Pancreas (tissue), 10 donors: ENCODE results near the gene FGFBP3. TPM values are rescaled to one million over a fixed set of nuclear protein-coding genes. Genes with fewer than 3 reads are reported as not detected.

Experiments used
- ATAC-seq, 4 donors: fragments of 200-7000 bp; cut with Tn5 transposase; one replicate each; pipeline versions ENCODE4 v1.8.0 to v1.9.1; 2020; ENCODE audit warnings: mild to moderate bottlenecking in 4 of 4, moderate library complexity in 4 of 4
- DNase-seq, 6 donors: peaks; one replicate each; pipeline ENCODE4 v3.0.0-alpha.2; 2020
- FAIRE-seq: peaks from 2 replicates; lab custom pipeline; 2012; peaks lifted over from hg19 to GRCh38; lab: Jason Lieb, UNC
- H3K27ac ChIP-seq, 4 donors: fragments of 200-600 bp; sonication (generic); 1 replicate in 3 of 4; 2 replicates in 1 of 4; pipeline versions ENCODE4 v1.5.0 to v1.8.0; 2020
- H3K27me3 ChIP-seq, 4 donors: fragments of 200-600 bp; one replicate each; pipeline ENCODE4 v1.8.0; 2021
- H3K36me3 ChIP-seq, 3 donors: fragments of 200-600 bp; sonication (generic) in 1 of 3; one replicate each; pipeline versions ENCODE4 v1.5.0 to v1.8.0; 2020 to 2021
- H3K4me1 ChIP-seq, 3 donors: fragments of 200-600 bp; one replicate each; pipeline ENCODE4 v1.8.0; 2021
- H3K4me3 ChIP-seq, 4 donors: fragments of 200-600 bp; sonication (generic) in 2 of 4; one replicate each; pipeline versions ENCODE4 v1.5.0 to v1.8.0; 2020 to 2021
- H3K9me3 ChIP-seq, 4 donors: fragments of 200-600 bp; one replicate each; pipeline ENCODE4 v1.8.0; 2021
- WGBS, 2 donors: extraction: QIAGEN DNeasy Blood & Tissue Kit; methylation state at CpG; one replicate each; pipeline ENCODE4 v1.1.7; 2013; 5-methylcytosine and 5-hydroxymethylcytosine counted together
- intact Hi-C, 3 donors: fragments of 100-400 bp; cut with DNase I; formaldehyde crosslinking; loops; one replicate each; pipeline versions ENCODE4 v1.11.1 to v1.14.2; 2022
- polyA plus RNA-seq, 2 donors: library from polyadenylated mRNA; stranded (reverse); fragments of 200-250 nt; gene quantifications; one replicate each; pipeline ENCODE4 v1.2.3, GENCODE V29; 2013
- total RNA-seq, 6 donors: library from RNA; stranded (reverse); fragmentation: NEBNext Ultra II Directional in 4 of 6; extraction: Animal tissue kit (Norgen Biotek cat#: 25700) in 4 of 6; gene quantifications; one replicate each; pipeline versions ENCODE4 v1.2.1 to v1.2.4, GENCODE V29; 2021 to 2023
- TF ChIP-seq, protein P1 (sequence below), 4 donors: fragments of 200-600 bp; sonication (generic) in 3 of 4; IDR thresholded peaks; one replicate each; pipeline versions ENCODE4 v1.5.0 to v1.8.0; 2021; ENCODE audit warnings: antibody characterized with exemption in 4 of 4
- donor health status: healthy with polysubstance abuse.
- donor health status: DM: no; HTN: no; CAD: no; lungs with moderate emphysema.
- donor health status: DM: no; HTN: no; CAD: no.
- donor health status: control.
- donor health status: control.
- donor health status: Bipolar disorder and iron deficiency.
- donor health status: DM: yes; HTN: yes; CAD: no.
- donor health status: DM: no; HTN: no; CAD: no.
- donor health status: DM: no; HTN: no; CAD: no.
- donor health status: DM: yes; HTN: yes; CAD: no.

The FGFBP3 gene
- total RNA-seq (1 to 10 TPM in 3 of 6 donors, under 1 TPM in 3; 0.72 to 1.4 (median 0.96) TPM), polyA plus RNA-seq (1 to 10 TPM; 1.1 to 1.9 TPM)

DNA sequence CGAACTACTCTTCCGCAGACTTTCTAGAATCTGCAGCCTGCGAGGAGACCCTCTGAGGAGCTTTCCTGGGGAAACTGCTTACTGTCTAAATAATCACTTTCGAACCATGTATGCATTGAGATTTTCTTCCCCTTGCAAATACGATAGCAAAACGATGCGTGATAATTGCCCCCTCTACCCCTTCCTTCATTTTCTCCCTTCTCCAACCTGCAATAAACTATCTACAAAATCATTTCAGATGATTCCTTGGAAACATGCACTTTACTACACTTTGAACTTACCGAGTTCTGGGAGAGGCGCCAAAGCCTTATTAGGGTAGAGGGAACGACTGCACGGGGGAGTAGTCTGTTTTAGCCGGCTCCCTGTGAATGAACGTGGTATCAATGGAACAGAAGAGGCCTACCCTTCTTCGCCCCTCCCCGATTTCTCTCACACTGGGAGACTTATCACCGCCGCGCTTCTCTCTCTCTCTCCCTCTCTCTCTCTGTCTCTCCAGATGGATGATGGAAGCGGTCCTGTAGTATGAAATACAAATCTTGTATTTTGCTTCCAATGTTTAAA lies at the start of gene FGFBP3:
Gene FGFBP3 (minus strand): TSS at position 370 of the 561 bp plus-strand sequence. CDS start 517 bp downstream, outside the sequence.
- FAIRE-seq, result no peak
- H3K36me3 ChIP-seq, result no peaks in the 10 kb centered on the region
- no peaks in the 10 kb centered on the region for H3K9me3 ChIP-seq
- DNase-seq, result peak in 3 of 6 donors; percentile 10 to 33 (median 22)
- ATAC-seq, result peak; percentile 15 to 59 (median 43)
- peak within 1 kb of the TSS; percentile 86 to 93 (median 89) for H3K4me3 ChIP-seq
- H3K4me1 ChIP-seq, result peaks cover 0 to 5% (median 4%) of the 10 kb centered on the region in 3 donors
- H3K27me3 ChIP-seq, result peaks cover 0 to 7% (median 0%) of the 10 kb centered on the region in 4 donors
- 0 to 1% methylated on average over 19 of the region's 19 CpGs for WGBS, 2 donors
- TF ChIP-seq, protein P1, sequence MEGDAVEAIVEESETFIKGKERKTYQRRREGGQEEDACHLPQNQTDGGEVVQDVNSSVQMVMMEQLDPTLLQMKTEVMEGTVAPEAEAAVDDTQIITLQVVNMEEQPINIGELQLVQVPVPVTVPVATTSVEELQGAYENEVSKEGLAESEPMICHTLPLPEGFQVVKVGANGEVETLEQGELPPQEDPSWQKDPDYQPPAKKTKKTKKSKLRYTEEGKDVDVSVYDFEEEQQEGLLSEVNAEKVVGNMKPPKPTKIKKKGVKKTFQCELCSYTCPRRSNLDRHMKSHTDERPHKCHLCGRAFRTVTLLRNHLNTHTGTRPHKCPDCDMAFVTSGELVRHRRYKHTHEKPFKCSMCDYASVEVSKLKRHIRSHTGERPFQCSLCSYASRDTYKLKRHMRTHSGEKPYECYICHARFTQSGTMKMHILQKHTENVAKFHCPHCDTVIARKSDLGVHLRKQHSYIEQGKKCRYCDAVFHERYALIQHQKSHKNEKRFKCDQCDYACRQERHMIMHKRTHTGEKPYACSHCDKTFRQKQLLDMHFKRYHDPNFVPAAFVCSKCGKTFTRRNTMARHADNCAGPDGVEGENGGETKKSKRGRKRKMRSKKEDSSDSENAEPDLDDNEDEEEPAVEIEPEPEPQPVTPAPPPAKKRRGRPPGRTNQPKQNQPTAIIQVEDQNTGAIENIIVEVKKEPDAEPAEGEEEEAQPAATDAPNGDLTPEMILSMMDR (IDR thresholded peaks at IDR 0.05), result no peak
- intact Hi-C loops, result no loop called here
- peak within 1 kb of the TSS; percentile 44 to 72 (median 63) for H3K27ac ChIP-seq

- H3K4me3 ChIP-seq, result no peak overlapping the region
- no peaks in the 10 kb centered on the region for H3K4me1 ChIP-seq
- ATAC-seq (no peak), DNase-seq (no peak), FAIRE-seq (peak; percentile 17)
- TF ChIP-seq, protein P1 (IDR thresholded peaks at IDR 0.05), result no peak
- 91 to 100% methylated on average over 1 of the region's 1 CpG for WGBS, 2 donors
- peaks cover 0 to 47% (median 13%) of the 10 kb centered on the region in 3 donors for H3K36me3 ChIP-seq
- no peaks in the 10 kb centered on the region for H3K27me3 ChIP-seq
- no peak overlapping the region for H3K27ac ChIP-seq
- H3K9me3 ChIP-seq, result no peaks in the 10 kb centered on the region
- intact Hi-C loops, result no loop called here
Measured at GRCh38 chr10:91957091-91957490, 47.8 kb upstream of the FGFBP3 start.

DNA sequence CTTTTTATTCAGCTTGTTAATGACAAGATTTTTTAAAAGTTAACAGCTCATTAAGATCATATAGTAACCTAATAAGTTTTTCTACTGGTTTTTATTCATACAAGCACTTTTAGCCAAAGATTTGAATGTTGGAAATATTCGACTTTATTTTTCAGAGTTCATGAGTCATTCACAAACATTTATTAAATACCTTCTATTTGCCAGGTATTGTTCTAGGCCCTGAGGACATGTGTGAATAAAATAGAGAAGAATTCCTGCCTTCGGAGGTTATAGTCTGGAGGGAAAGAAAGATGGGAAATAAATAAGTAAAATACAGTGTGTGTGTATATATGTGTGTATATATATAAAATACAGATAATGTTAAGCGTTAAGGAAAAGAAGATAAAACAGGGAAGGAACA lies 45.8 kb upstream of the FGFBP3 start:
- 53 to 65% methylated on average over 3 of the region's 3 CpGs for WGBS, 2 donors
- no peak overlapping the region for H3K4me3 ChIP-seq
- H3K9me3 ChIP-seq, result no peaks in the 10 kb centered on the region
- intact Hi-C loops, result no loop called here
- peaks cover 0 to 42% (median 17%) of the 10 kb centered on the region in 3 donors for H3K36me3 ChIP-seq
- H3K27ac ChIP-seq, result no peak overlapping the region
- DNase-seq, result no peak
- TF ChIP-seq, protein P1 (IDR thresholded peaks at IDR 0.05), result no peak
- FAIRE-seq, result no peak
- no peaks in the 10 kb centered on the region for H3K27me3 ChIP-seq
- ATAC-seq, result no peak
- H3K4me1 ChIP-seq, result no peaks in the 10 kb centered on the region

DNA sequence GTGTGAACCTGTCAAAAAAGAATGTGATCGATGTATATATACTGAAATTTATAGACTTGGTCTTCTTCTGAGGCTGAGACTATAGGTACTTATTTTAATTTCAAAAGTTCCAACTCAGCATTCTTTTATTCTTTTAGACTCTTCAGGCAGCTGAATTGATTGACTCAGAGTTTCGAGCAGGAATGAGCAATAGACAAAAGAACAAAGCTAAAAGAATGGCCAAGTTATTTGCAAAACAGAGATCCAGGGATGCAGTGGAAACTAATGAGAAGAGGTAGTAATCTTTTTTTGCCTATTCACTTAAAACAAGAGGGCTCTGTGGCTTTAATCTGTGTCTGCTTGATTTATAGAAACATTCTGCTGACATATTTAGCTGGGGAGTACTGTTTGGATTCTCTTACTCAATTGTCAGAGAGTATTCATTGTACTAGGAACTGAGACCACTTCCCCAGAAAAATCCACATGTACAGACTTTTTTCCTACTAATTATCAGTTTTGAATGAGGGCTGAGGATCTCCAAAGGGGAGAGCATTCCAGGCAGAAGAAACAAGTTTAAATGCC lies 44.4 kb upstream of the FGFBP3 start:
- Histone ChIP-seq H3K4me3 (no peak overlapping the region), H3K27me3 (no peaks in the 10 kb centered on the region), H3K36me3 (peaks cover 0 to 31% (median 17%) of the 10 kb centered on the region in 3 donors), H3K4me1 (no peaks in the 10 kb centered on the region), H3K9me3 (no peaks in the 10 kb centered on the region), H3K27ac (no peak overlapping the region)
- WGBS, 2 donors, result 95 to 96% methylated on average over 2 of the region's 2 CpGs
- ATAC-seq (no peak), DNase-seq (no peak), FAIRE-seq (no peak)
- intact Hi-C loops, result no loop called here
- TF ChIP-seq, protein P1 (IDR thresholded peaks at IDR 0.05), result no peak
